HG02678 (cell line): ENCODE measurements around the gene GINM1.

Experiments used
- ATAC-seq: cut with Tn5 transposase; IDR thresholded peaks from one replicate; pipeline ENCODE4 v1.9.1; 2021; ENCODE audit warnings: mild to moderate bottlenecking, moderate library complexity; ENCODE audit not compliant: unreplicated experiment

GINM1 gene, protein sequence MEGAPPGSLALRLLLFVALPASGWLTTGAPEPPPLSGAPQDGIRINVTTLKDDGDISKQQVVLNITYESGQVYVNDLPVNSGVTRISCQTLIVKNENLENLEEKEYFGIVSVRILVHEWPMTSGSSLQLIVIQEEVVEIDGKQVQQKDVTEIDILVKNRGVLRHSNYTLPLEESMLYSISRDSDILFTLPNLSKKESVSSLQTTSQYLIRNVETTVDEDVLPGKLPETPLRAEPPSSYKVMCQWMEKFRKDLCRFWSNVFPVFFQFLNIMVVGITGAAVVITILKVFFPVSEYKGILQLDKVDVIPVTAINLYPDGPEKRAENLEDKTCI

DNA sequence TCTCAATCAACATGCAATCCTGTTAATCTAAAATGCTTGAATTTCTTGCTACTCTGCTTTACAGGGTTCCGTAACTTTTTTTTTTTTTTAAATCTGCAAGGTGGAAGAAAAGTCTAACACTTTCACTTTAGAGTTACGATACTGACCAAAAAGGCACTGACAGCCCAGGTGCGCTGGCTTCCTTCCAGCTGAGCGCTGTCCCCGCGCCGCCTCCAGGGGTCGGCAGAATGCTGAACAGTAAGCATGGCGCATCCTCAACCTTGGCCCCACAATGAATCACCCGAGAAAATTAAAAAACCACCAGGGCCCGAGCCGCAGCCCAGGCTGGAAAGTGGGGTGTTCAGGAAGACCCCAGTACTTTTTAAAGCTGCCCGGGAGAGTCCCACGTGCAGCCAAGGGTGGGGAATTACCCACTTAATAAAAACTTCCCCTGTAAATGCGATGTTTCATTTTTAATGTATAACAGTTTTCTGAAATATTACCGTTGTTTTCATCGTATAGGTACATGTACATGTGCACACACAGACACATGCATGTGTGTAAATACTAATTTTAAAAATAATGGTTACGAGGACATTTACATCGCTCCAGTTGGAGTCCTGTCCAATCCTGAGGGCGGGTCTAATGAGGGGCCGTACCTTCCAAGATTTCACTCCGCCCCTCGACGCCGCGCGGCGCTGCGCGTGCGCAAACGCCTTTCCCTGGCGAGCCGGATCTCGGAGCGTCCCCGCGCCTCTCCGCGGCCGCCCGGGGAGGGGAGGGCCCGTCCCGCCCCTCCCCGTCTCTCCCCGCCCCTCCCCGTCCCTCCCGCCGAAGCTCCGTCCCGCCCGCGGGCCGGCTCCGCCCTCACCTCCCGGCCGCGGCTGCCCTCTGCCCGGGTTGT is at the start of gene GINM1:
TSS of gene GINM1 (plus strand) at position 849 of the 883 bp plus-strand sequence. CDS start 40 bp downstream, outside the sequence.
- peak; percentile 83 for ATAC-seq

DNA sequence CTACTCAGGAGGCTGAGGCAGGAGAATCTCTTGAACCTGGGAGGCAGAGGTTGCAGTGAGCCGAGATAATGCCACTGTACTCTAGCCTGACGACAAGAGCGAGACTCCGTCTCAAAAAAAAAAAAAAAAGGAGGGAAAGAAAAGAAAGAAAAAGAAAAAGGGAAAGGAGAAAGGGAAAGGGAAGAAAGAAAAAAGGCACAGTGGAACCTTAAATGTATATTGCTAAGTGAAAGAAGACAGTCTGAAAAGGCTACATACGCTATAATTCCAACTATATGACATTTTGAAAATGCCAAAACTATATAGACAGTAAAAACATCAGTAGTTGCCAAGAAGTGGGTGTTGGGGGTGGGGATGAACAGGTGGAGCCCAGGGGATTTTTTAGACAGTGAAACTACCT is 36.5 kb upstream of the GINM1 start:
- ATAC-seq, result no peak

DNA sequence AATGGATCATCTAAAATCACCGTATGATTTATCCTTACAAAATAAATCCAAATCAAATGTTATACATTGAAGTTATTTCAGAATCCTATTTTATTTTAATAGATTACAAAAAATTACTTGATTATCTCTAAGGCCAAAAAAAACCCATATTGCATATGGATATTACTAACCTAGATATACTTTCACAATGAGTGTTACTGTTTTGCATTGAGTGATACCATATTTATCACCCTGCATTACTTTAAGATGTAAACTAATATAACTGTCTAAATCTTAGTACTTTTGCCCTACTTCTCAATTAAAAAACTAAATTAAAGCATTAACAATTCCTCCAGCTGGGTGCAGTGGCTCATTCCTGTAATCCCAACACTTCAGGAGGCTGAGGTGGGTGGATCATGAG is 31.4 kb upstream of the GINM1 start:
- no peak for ATAC-seq

DNA sequence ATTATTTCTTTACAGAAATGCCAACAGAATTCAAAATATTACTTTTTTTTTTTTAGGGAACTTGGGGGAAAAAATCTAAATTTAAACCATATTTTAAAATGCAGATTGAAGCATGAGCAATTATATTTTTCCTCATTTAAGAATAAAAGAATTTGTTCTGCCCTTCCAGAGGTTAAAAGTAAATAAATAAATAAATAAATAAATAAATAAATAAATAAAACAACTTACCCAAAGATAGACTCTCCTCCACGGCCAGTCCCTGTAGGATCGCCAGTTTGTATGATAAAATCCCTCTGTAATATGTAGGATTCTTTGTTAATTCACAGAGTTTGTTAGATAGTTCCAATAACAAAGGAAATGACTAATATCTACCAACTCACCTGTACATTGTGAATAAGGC is 25.0 kb upstream of the GINM1 start:
- ATAC-seq, result no peak

DNA sequence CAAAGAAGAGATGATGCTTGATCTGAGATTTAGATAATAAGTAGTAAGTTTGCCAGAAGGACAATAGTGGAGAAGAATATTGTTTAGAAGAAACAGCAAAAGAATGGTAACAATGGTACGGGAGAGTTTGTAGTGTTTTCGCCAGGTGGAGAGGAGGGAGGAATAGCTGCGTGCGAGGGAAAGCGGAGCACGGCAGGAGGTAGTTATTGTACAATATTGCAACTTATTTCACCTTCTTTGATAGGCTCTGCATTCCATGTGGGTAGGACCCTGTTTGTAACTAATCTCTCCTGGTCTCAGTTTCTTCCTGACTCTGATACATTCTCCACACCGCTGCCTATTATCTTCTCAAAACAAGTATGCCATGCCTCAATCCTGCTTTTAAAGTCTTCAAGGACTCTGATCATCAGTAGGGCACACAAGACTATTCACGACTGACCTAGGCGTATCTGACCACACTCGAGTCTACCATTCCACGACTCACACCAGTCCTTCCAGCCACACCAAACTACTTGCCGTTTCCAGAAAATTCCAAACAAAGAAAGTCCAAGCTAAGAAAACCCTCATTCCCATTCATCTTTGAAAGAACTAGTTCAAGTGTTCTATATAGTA is 21.4 kb upstream of the GINM1 start:
- ATAC-seq, result no peak

DNA sequence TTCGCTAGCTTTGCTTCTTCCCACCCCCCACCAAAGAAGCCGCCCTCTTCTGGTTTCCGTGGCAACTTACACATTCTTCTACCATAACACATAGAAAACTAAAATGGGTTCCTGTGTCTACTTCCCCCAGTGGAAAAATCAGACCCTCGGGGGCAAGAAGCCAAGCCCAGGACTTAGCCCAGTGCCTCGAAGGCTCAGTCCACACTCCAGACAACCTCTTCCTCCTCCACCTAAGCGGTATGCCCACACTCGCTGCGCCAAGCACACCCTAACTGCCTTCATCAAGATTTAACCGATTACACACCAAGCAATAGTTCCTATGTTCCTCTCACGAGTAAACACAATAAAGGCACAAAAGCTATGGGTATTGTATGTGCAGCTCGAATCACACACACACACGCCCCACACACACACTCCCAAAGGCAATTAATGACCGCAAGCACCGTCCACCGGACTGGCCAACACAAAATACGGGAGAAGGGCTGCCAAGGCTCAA is 20.9 kb upstream of the GINM1 start:
- no peak for ATAC-seq

DNA sequence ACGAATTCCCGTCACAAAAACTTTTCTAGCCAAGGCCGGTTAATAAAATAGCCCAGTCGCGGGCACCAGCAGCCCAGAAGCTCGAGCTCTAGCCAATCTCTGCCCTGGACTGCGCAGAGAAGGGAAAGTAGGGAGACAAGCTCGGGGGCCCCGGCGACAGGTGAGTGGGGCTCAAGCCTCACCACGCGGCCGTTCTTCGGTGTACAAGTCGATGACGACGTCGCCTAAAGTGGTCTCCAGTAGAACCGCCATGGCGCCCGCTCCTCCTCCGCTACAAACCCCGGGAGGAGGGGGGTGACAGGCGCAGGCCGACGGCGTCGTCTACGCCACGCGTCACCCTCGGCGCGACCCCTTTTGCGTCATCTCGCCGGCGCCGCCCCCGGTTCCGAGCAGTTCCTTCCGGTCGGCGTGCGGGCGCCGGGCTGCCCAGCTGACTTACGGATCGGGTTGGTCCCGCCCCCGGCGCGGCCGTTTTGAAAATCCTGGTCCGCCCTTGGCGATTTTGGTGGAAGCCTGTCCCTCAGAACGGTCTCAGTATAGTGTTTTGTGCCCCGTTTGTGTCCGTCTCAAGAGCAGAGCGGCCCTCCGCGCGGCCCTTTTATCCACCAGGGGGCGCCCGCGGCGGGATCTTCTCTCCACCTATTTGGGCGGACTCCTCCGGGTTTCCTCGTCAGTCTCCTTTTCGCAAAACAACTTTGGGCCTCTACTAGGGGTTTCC is 20.3 kb upstream of the GINM1 start, which contains the start of gene PPIL4:
TSS of gene PPIL4 (minus strand) at position 290 of the 718 bp plus-strand sequence. CDS start at position 252, 38 bp downstream.
- ATAC-seq, result peak; percentile 93

DNA sequence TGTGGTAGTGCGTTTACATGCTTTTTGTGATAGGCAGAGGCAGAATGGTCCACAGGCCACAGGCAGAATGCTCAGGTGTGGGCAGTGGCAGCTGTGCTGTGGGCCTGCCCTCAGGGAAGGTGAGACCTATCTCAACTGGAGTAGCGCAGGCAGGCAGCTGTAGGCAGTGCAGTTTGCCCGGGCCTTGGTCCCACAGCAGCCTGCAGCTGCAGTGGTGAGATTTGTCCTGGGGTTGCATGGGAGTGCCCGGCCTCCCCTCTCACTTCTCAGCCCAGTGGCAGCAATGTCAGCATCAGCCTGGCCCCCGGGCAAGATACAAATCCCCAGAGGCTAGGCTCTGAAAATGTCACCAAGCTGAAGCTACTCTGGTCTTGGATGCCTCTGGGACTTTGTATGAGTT is 14.3 kb upstream of the GINM1 start:
- ATAC-seq, result no peak

DNA sequence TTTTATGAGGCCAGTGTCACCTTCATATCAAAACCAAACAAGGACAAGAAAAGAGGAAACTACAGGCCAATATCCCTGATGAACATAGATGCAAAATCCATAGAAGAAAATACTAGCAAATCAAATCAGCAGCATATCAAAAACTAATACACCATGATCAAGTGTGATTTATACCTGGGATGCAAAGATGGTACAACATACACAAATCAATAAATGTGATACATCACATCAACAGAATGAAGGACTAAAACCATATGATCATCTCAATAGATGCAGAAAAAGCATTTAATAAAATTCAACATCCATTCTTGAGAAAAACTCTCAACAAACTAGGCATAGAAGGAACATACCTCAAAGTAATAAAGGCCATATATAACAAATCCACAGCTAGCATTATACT is 8.1 kb upstream of the GINM1 start:
- ATAC-seq, result no peak

DNA sequence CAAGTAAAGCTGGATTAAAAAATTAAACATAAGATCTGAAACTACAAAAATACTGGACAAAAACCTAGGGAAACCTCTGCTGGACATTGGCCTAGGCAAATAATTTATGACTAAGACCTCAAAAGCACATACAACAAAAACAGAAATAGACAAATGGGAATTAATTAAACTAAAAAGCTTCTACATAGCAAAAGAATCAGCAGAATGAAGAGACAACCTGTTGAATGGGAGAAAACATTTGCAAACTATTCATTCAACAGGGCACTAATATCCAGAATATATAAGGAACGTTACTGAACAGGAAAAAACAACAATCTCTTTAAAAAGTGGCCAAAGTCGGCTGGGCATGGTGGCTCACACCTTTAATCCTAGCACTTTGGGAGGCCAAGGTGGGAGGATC is 6.8 kb upstream of the GINM1 start:
- ATAC-seq, result no peak

DNA sequence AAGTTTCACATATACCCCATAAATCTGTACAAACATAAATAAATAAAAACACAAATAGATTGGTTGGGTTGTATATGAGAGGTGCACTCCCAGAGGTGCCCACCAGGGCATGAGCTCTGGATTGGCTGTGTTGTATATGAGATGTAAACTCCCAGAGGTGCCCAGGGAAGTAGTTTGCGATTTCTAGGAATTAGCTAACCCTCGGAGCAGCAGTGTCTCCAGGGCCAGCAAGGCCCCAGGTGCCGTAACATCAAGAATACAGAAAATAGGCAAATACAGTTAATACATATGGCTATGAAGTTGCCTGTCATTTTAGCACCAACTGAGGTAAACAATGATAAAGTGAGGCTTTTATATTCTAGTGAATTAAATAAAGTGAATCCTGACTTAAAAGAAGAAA is 5.4 kb upstream of the GINM1 start:
- no peak for ATAC-seq

DNA sequence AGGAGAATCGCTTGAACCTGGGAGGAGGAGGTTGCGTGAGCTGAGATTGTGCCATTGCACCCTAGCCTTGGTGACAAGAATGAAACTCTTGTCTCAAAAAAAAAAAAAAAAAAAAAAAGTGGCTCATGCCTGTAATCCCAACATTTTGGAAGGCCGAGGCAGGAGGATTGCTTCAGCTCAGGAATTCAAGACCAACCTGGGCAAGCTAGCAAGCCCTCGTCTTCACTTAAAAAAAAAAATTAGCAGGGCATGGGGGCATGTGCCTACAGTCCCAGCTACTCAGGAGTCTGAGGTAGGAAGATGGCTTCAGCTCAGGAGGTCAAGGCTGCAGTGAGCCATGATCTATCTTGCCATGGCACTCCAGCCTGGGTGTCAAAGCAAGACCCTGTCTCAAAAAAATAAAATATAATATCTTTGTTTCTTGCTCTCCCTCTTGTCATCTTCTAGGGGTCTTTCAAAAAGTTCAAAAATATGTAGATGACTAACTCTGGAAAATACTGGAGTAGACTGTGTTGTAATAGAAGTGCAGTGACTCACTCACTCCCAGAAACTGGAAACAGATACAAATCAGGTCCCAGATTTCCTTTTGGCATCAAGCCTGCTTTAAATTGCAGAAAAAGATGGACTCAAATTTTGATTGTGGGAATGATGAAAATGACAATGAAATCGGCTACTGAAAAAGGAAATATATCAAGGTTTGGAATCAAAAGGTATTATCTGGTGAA is 2.8 kb upstream of the GINM1 start:
- no peak for ATAC-seq

DNA sequence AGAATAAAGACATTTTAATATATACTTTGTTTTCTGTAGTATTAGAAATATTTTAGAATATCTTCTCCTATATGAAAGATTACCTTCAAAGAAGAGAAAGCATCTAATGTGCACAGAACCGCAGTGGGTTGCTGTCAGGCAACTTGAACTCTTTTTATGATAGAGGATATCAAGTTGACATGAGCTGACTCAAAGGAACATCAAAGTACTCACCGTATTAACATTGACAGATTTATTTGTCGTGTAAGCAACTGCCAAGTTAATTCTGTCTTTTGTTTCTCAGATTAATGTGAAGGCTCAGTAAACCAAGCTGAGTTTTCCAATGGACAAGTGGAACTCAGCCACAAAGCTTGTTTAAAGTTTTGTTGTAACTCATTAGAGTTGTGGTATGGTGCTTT is 2.2 kb upstream of the GINM1 start:
- no peak for ATAC-seq

DNA sequence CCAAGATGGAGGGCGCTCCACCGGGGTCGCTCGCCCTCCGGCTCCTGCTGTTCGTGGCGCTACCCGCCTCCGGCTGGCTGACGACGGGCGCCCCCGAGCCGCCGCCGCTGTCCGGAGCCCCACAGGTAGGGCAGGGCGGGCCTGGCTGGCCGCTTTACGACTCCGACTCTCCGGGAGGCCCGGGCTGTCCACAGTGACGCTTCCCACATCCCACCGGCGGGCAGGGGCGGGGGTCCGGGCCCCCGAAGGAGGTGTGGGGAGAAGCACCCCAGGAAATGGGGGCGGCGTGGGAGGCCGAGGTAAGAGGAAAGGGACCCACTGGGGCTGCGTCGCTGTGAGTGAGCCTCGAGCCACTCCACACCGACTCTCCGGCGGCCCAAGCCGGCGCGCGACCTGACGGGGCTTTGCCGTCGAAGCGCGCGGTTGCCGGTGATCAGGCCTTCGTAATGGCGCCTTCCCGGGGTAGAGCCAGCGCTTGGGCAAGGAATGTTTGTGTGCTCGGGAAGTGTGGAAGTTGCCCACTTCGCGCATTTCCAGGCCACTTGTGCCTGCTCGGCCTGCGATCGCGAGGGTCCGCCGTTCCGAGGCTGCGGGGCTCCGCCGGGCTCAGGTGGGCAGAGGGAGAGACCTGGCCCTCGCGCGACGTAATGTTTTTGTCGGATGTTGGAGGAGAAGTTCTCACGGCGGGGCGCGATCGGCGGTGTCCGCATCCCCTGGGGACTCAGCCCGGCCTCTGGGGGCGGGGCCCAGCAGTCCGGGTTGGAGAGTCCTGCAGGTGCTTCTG is 427 bp downstream of the GINM1 start:
- peak; percentile 13 for ATAC-seq

DNA sequence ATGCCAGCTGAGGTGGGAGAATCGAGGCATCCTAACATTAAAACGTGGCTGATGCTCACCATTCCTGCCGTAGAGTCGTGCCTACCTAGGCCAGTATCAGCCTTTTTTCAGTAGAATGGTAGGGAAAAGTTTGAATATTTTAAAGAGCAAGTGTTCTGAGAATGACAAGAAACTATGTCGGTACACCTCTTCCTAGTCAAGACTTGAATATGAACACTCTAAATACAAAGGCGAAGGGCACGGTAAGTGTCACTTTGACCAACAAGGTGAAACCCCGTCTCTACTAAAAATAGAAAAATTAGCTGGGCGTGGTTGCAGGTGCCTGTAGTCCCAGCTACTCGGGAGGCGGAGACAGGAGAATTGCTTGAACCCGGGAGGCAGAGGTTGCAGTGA is 1.0 kb downstream of the GINM1 start:
- no peak for ATAC-seq

DNA sequence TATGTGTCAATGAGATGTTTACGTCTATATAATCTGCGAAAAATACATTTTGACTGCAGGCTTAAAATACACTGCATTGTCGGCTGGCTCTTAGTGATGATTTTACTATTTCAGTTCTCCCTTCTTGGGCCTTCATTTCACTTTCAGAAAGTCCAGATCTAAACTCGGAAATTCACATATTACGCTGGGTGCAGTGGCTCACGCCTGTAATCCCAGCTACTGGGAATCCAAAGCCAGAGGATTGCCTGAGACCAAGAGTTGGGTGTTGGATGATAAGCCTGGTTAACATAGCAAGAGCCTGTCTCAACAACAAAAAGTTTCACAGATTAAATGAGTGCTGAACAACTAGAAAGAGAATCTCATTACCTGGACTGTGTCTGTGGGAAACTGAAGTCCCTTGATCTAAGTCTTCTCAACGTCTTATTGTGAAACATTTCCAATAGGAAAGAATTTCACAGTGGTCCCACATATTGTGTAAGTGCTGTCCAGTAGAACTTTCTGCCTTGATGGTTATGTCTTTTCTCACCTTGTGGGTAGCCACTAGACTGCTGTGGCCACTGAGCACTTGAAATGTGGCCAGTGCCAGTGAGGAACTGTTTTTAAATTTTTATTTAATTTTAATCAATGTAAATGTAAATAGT is 1.9 kb downstream of the GINM1 start:
- no peak for ATAC-seq

DNA sequence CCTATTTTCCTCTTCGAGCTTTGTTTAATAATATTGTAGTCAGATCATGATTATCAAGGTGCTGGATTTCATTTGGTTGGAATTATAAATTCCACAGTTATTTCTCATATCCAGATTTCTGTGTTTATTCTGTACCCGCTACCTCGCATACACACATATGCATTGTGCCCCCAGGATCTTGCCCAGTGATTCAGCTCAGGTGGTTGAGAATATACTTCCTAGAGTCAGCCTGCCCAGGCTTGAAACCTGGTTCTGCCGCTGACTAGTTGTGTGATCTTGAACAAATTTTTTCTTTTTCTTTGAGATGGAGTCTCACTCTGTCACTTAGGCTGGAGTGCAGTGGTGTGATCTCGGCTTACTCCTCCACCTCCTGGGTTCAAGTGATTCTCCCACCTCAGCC is 14.7 kb downstream of the GINM1 start:
- ATAC-seq, result no peak

DNA sequence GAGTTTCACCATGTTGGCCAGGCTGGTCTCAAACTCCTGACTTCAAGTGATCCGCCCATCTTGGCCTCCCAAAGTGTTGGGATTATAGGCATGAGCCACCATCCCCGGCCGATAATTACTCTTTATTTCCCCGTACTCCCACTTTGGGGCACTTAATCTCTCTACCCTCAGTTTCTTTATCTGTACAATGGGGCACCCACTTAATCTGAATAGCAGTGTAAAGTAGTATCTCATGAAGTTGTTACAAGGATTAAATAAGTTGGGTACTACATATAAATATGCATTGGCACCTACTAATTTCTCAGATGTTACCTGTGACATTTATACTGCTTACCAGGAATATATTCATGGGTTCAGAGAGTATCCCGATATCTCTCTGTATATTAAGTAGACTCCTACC is 15.2 kb downstream of the GINM1 start:
- no peak for ATAC-seq

DNA sequence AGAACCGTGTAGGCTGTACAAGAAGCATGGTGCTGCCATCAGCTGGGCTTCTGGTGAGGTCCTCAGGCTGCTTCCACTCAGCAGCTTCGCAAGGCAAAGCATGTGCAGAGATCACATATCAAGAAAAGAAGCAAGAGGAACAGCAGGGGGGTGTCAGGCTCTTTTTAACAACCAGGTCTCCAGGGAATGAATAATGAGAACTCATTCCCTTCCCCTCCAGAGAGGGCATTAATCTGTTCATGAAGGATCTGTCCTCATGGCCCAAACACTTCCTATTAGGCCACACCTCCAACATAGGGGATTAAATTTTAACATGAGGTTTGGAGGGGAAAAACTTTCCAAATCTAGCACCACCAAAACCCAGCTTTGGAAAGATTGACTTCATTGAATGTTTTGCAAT is 20.0 kb downstream of the GINM1 start:
- ATAC-seq, result no peak
